Fibroblast of villous mesenchyme (primary cell): ENCODE data around the gene NAB2. TPM values are rescaled to one million over a fixed set of nuclear protein-coding genes. Genes with fewer than 3 reads are reported as not detected.

ENCODE experiments used
- DNase-seq: peaks from one replicate; pipeline ENCODE4 v3.0.0-alpha.2; 2010; ENCODE audit warnings: low read depth
- H3K4me3 ChIP-seq: 2 replicates; pipeline ENCODE4 v1.5.1; 2011; ENCODE audit warnings: low read depth, mild to moderate bottlenecking, low read length
- CTCF ChIP-seq: IDR thresholded peaks from 2 replicates; pipeline ENCODE4 v1.5.1; 2012; ENCODE audit warnings: low read depth, mild to moderate bottlenecking, low read length; ENCODE audit not compliant: insufficient read depth
- total RNA-seq: library from RNA; depleted of rRNA; stranded (reverse); fragments of >200 nt; gene quantifications from 2 replicates; pipeline ENCODE4 v1.2.3, GENCODE V29; 2012

Gene NAB2
- total RNA-seq, 1 donor, result 38.0 TPM

DNA sequence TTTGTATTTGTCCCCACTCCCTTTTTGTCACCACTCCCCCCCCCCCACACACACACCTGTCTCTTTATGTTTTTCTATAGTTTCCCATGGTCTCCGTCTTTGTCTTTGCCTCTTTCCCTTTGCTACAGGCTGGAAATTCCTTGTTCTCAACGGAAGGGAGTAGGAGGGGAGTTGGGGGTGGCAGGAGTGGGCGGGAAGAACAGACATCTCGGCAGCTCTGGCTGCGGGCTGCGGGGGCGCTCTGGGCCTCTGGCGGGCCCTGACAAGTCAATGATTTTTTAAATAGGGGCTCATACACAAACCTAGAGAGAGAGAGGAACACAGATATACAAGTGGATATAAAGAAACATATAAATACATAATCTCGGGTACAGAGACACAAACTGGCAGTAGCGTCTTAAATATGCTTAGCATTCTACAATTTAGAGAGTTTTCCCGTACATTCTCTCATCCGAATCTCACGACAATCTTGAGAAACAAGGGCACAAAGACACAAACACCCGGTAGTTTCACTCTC lies 2.4 kb upstream of the NAB2 start:
- peak; percentile 39 for TF ChIP-seq CTCF
- H3K4me3 ChIP-seq, result peak overlapping the region; percentile 83
- DNase-seq, result peak; percentile 74

- no peak for TF ChIP-seq CTCF
- peak; percentile 90 for DNase-seq
- peak overlapping the region; percentile 83 for H3K4me3 ChIP-seq
These were observed 1.8 kb upstream of the NAB2 start for GRCh38 chr12:57087010-57087690.

GRCh38 chr12:57087691-57088353 lies 1.1 kb upstream of the NAB2 start:
- no peak for TF ChIP-seq CTCF

GRCh38 chr12:57089271-57090245 lies 644 bp downstream of the NAB2 start:
- peak; percentile 75 for DNase-seq
- no peak for TF ChIP-seq CTCF
- H3K4me3 ChIP-seq, result peak overlapping the region; percentile 93

More at GRCh38 chr12:57087691-57088353, 1.1 kb upstream of the NAB2 start:
- H3K4me3 ChIP-seq, result peak overlapping the region; percentile 83
- peak; percentile 97 for DNase-seq

GRCh38 chr12:57090490-57090889 lies 1.6 kb downstream of the NAB2 start:
- peak overlapping the region; percentile 93 for H3K4me3 ChIP-seq
- TF ChIP-seq CTCF, result no peak
- DNase-seq, result no peak

- no peak for TF ChIP-seq CTCF
- no peak for DNase-seq
- H3K4me3 ChIP-seq, result peak overlapping the region; percentile 93
These were observed 2.2 kb downstream of the NAB2 start for GRCh38 chr12:57090924-57091637.
